HepG2 (cell line): ENCODE results near the gene CCDC117.

ENCODE experiments used
- GMEB1 ChIP-seq: sonication (generic); formaldehyde crosslinking; IDR thresholded peaks from 2 replicates; pipeline ENCODE4 v1.5.1; 2020; ENCODE audit warnings: missing genetic modification reagents, mild to moderate bottlenecking, borderline replicate concordance
- MEIS2 ChIP-seq: sonication (generic); formaldehyde crosslinking; IDR thresholded peaks from 2 replicates; pipeline ENCODE4 v1.9.0; 2021; ENCODE audit warnings: mild to moderate bottlenecking, missing genetic modification reagents
- PATZ1 ChIP-seq: sonication (generic); formaldehyde crosslinking; IDR thresholded peaks from 2 replicates; pipeline ENCODE4 v1.4.0; 2020; ENCODE audit warnings: missing genetic modification reagents
- PAX8 ChIP-seq: sonication (generic); formaldehyde crosslinking; IDR thresholded peaks from 2 replicates; pipeline ENCODE4 v1.8.0; 2022; ENCODE audit warnings: mild to moderate bottlenecking, missing genetic modification reagents, borderline replicate concordance
- ZNF513 ChIP-seq: sonication (generic); formaldehyde crosslinking; conservative IDR thresholded peaks from 2 replicates; pipeline ENCODE4 v1.5.0; 2020; ENCODE audit warnings: missing genetic modification reagents
- ZNF784 ChIP-seq: sonication (generic); formaldehyde crosslinking; IDR thresholded peaks from 2 replicates; pipeline ENCODE4 v1.5.1; 2020; ENCODE audit warnings: missing genetic modification reagents, mild to moderate bottlenecking, borderline replicate concordance
- TF ChIP-seq, protein P1 (sequence below): IDR thresholded peaks from 2 replicates; pipeline ENCODE4 v1.6.1; 2012; ENCODE audit warnings: inconsistent platforms
- TF ChIP-seq, protein P2 (sequence below): sonication (generic); formaldehyde crosslinking; IDR thresholded peaks from 2 replicates; pipeline ENCODE4 v1.5.0; 2020; ENCODE audit warnings: mild to moderate bottlenecking, missing genetic modification reagents, moderate library complexity
- TF ChIP-seq, protein P3 (sequence below): sonication (generic); formaldehyde crosslinking; IDR thresholded peaks from 2 replicates; pipeline ENCODE4 v1.4.0; 2020; ENCODE audit warnings: missing genetic modification reagents, borderline replicate concordance

GRCh38 chr22:28830441-28830840 lies 57.9 kb downstream of the CCDC117 start:
- TF ChIP-seq MEIS2 (CRISPR knock-in tag): no peak
- TF ChIP-seq ZNF513 (CRISPR knock-in tag): no peak
- TF ChIP-seq PAX8 (CRISPR knock-in tag): no peak
- TF ChIP-seq, protein P1, sequence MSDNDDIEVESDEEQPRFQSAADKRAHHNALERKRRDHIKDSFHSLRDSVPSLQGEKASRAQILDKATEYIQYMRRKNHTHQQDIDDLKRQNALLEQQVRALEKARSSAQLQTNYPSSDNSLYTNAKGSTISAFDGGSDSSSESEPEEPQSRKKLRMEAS: no peak
- TF ChIP-seq, protein P2, sequence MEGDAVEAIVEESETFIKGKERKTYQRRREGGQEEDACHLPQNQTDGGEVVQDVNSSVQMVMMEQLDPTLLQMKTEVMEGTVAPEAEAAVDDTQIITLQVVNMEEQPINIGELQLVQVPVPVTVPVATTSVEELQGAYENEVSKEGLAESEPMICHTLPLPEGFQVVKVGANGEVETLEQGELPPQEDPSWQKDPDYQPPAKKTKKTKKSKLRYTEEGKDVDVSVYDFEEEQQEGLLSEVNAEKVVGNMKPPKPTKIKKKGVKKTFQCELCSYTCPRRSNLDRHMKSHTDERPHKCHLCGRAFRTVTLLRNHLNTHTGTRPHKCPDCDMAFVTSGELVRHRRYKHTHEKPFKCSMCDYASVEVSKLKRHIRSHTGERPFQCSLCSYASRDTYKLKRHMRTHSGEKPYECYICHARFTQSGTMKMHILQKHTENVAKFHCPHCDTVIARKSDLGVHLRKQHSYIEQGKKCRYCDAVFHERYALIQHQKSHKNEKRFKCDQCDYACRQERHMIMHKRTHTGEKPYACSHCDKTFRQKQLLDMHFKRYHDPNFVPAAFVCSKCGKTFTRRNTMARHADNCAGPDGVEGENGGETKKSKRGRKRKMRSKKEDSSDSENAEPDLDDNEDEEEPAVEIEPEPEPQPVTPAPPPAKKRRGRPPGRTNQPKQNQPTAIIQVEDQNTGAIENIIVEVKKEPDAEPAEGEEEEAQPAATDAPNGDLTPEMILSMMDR (CRISPR knock-in tag): no peak
- TF ChIP-seq GMEB1: no peak
- TF ChIP-seq, protein P3, sequence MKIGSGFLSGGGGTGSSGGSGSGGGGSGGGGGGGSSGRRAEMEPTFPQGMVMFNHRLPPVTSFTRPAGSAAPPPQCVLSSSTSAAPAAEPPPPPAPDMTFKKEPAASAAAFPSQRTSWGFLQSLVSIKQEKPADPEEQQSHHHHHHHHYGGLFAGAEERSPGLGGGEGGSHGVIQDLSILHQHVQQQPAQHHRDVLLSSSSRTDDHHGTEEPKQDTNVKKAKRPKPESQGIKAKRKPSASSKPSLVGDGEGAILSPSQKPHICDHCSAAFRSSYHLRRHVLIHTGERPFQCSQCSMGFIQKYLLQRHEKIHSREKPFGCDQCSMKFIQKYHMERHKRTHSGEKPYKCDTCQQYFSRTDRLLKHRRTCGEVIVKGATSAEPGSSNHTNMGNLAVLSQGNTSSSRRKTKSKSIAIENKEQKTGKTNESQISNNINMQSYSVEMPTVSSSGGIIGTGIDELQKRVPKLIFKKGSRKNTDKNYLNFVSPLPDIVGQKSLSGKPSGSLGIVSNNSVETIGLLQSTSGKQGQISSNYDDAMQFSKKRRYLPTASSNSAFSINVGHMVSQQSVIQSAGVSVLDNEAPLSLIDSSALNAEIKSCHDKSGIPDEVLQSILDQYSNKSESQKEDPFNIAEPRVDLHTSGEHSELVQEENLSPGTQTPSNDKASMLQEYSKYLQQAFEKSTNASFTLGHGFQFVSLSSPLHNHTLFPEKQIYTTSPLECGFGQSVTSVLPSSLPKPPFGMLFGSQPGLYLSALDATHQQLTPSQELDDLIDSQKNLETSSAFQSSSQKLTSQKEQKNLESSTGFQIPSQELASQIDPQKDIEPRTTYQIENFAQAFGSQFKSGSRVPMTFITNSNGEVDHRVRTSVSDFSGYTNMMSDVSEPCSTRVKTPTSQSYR (CRISPR knock-in tag): no peak
- no peak for TF ChIP-seq ZNF784 (CRISPR knock-in tag)
- no peak for TF ChIP-seq PATZ1
